ENCODE data around the gene RAB34.

- TF ChIP-seq CTCF (IDR thresholded peaks at IDR 0.05) (no peak), EZH2 (IDR thresholded peaks at IDR 0.05; ENCODE audit: borderline replicate concordance, insufficient read depth, low read depth, low read length, poor library complexity, severe bottlenecking) (no peak)
Observed at GRCh38 chr17:28703552-28704218, 14.0 kb downstream of the RAB34 start.
